ENCODE measurements around the gene GIT1.

Gene GIT1

DNA sequence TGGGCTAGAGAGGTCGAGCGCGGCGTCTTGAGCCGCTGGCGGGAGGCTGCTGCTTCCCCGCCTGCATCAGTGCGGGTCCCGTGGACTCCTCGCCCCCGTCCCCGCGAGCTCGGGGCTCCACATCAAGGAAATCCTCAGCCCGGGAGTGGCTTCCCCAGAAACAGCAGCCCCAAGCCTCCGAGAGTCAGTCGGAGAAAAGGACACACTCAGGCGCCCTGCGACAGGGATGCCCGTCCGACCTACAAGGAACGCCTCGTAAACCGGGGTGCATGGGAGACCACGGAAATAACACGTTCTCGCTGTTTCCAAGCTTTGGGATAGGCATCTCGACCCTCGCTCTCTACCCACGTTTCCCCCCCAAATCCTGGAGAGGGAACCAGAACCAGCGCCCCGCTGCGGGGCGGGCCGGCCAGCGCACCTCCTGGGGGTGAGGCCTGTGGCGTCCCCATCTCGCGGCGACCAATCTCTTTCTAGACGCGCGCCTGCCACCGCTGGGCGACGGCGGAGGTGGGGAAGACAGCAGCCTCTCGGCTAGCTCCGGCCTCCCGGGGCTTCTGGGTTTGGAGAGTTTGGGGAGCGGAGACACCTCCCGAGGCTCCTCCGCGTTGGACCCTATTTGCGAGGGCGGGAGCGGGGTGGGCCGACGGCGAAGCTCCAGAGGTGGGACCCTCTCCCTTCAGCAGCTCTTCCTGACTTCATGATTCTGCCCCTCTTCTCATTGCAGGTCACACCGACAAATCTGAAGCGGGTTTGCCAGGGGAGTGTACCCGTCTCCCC is 21.7 kb downstream of the GIT1 start:
- in situ Hi-C loops (cut with MboI; ENCODE audit: low pct_unique_long_range_greater_than_20kb, low sequenced_read_pairs, unreplicated experiment), result no loop called here
- TF ChIP-seq CTCF (IDR thresholded peaks at IDR 0.05; ENCODE audit: extremely low read depth, insufficient read depth, missing control alignments), result peak; percentile 51
- peak; percentile 92 for DNase-seq (ENCODE audit: low spot score)

DNA sequence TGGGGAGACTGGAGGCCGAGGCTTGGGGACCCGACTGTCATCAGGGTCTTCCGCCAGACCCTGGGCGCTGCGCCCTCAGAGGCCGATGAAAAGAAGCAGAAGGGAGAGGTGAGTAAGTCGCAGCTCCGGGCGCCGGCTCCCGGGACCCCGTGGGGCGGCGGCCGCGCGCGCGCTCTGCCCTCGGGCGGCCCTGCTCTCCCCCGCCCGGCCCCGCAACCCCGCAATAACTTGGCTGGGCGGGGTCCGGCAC is 22.2 kb downstream of the GIT1 start:
- in situ Hi-C loops (cut with MboI; ENCODE audit: low pct_unique_long_range_greater_than_20kb, low sequenced_read_pairs, unreplicated experiment), result no loop called here
- no peak for DNase-seq (ENCODE audit: low spot score)

DNA sequence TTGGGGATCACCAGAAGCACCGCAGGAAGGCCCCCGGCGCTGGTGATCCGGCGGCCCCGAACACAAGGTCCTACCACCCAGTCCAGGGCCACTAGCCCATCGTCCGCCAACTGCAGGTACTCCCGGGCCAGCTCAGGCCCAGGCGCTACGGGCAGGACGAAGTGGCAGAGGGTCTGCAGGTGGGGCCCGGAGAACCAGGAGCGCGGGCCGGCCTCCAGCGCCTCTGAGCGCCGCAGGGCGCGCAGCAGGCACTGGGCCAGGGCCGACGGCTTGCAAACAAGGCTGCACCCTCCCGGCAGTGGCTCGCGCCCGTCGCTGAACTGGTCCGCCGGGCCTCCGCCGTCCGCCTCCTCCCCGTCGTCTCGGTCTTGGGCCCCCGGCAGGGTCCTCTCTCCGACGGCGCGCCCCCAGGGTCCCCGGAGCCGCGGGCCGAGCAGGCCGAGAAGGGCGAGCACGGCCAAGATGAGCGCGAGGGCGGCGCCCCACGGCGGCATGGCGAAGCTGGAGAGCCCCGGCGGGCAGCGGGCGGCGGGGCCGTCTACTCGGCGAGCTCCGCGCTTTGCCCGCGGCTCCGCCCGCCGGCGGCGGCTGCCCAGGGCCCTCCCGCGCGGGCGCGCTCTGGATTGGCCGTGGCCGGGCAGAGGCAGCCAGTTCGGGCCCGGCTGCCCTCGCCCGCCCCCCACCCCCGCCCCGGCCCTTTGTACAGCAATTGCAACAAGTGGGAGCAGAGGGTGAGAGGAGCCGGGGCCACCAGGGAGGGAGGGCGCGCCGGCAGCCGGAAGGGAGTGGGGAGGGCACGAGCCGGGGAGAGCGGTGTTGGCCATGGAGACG is 22.8 kb downstream of the GIT1 start, which contains the start of gene ABHD15:
ABHD15 (minus strand) TSS at position 565 of the 831 bp plus-strand sequence; CDS start at position 494, 71 bp downstream.
- TF ChIP-seq CTCF (IDR thresholded peaks at IDR 0.05; ENCODE audit: extremely low read depth, insufficient read depth, missing control alignments), result no peak
- peak; percentile 81 for DNase-seq (ENCODE audit: low spot score)
- in situ Hi-C loops (cut with MboI; ENCODE audit: low pct_unique_long_range_greater_than_20kb, low sequenced_read_pairs, unreplicated experiment), result no loop called here

More for the DNA sequence above, 22.2 kb downstream of the GIT1 start:
- TF ChIP-seq CTCF (IDR thresholded peaks at IDR 0.05; ENCODE audit: extremely low read depth, insufficient read depth, missing control alignments), result no peak

DNA sequence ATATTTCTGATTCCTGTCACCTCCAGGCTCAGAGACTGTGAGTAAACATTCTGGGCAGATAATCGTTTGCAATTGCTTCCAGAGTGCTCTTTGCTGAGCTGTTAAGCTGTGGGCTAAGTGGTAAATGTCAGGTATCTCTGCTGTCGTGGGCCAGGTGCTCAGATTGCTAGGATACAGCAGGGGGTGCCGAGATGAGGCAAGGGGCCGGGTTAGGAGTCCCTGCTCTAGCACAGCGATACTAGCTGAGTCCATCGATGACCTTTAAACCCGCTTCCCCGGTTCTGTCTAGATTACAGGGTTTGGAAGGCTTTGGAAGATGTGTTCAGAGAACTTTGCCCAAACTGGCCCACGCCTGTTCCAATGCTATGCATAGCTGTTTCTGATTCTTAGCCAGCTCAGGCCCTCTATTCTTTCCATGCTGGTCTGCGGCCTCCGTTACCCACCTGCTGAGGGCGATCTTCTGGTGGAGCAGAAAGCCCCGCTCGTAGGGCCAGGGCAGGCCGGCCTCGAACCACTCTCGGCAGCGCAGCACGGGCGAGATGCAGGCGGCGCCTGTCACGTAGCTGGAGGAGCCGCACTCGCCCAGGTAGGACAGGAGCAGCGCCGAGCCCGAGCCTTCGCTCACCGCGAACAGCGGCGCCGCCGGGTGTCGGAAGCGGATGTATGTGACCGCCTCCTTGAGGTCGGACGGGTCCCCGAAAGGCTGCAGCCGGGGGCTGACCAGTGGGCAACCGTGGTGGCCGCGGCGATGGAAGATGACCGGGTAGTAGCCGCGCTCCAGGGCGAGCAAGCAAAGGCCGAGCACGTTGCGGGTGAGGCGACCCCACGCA is 23.6 kb downstream of the GIT1 start:
- peak; percentile 25 for TF ChIP-seq CTCF (IDR thresholded peaks at IDR 0.05; ENCODE audit: extremely low read depth, insufficient read depth, missing control alignments)
- in situ Hi-C loops (cut with MboI; ENCODE audit: low pct_unique_long_range_greater_than_20kb, low sequenced_read_pairs, unreplicated experiment), result no loop called here
- DNase-seq (ENCODE audit: low spot score), result peak; percentile 73

- no peak for TF ChIP-seq CTCF (IDR thresholded peaks at IDR 0.05; ENCODE audit: extremely low read depth, insufficient read depth, missing control alignments)
- no peak for DNase-seq (ENCODE audit: low spot score)
- in situ Hi-C loops (cut with MboI; ENCODE audit: low pct_unique_long_range_greater_than_20kb, low sequenced_read_pairs, unreplicated experiment), result no loop called here
These were observed 25.6 kb downstream of the GIT1 start for GRCh38 chr17:29563816-29564215.

DNA sequence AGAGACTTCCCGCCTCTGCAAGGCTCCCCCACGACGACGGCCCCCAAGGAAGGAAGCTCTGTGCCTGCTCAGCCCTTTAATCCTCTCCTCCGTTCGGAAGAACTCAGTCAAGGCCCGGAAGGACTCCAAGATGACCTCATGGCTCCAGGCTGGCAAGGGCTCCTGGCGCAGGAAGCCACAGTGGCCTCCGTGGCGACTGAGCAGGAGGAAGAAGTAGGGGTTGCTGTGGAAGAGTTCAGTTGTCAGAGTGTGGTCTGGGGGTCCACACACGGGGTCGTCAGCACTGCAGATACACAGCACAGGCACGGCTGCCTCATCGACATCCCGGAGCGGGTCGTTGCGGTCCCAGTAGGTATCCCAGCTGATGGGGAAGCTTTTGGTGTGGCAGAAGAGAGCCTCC is 26.8 kb downstream of the GIT1 start:
- no peak for TF ChIP-seq CTCF (IDR thresholded peaks at IDR 0.05; ENCODE audit: extremely low read depth, insufficient read depth, missing control alignments)
- in situ Hi-C loops (cut with MboI; ENCODE audit: low pct_unique_long_range_greater_than_20kb, low sequenced_read_pairs, unreplicated experiment), result no loop called here
- DNase-seq (ENCODE audit: low spot score), result no peak

Data from GM13977 (cell line).